Measurements from ENCODE around the gene MLXIP.

DNA sequence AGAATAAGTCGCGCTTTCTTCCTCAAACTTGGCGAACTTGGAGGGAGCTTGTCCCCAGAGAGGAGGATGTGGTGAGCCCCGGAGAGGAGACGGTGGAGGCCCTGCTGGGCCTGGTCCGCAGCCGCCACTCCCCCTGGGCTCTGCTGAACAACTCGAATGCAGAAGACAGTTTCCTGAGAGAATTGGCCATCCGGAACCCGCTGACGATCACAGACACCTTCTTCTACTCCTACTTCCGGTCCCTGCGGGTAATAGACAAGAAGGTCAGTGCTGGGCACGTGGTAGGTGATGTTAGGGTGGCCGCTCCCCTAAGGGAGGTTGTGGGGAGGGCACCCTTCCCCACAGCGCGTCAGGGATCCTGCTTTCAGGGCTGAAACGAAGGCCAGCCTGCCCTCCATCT lies 106.0 kb downstream of the MLXIP start:
- TF ChIP-seq, protein P1, sequence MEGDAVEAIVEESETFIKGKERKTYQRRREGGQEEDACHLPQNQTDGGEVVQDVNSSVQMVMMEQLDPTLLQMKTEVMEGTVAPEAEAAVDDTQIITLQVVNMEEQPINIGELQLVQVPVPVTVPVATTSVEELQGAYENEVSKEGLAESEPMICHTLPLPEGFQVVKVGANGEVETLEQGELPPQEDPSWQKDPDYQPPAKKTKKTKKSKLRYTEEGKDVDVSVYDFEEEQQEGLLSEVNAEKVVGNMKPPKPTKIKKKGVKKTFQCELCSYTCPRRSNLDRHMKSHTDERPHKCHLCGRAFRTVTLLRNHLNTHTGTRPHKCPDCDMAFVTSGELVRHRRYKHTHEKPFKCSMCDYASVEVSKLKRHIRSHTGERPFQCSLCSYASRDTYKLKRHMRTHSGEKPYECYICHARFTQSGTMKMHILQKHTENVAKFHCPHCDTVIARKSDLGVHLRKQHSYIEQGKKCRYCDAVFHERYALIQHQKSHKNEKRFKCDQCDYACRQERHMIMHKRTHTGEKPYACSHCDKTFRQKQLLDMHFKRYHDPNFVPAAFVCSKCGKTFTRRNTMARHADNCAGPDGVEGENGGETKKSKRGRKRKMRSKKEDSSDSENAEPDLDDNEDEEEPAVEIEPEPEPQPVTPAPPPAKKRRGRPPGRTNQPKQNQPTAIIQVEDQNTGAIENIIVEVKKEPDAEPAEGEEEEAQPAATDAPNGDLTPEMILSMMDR (IDR thresholded peaks at IDR 0.05; ENCODE audit: borderline replicate concordance, extremely low read depth, low read length, poor library complexity, severe bottlenecking): no peak
- TF ChIP-seq EZH2 (IDR thresholded peaks at IDR 0.05; ENCODE audit: borderline replicate concordance, low read depth, low read length, severe bottlenecking): no peak
